CD4-positive, alpha-beta T cell treated with Interferon alpha-2 for 1 hour (primary cell): ENCODE measurements around the gene PLAGL2.
"Not testable (repeated sequence)": the region's sequence is repeated elsewhere in the genome, so short reads cannot be mapped to it uniquely, and the experiment has no call there.

Source experiments
- DNase-seq, 2 donors: peaks; one replicate each; pipeline ENCODE4 v3.0.0-alpha.2; 2020 to 2022

Gene PLAGL2

DNA sequence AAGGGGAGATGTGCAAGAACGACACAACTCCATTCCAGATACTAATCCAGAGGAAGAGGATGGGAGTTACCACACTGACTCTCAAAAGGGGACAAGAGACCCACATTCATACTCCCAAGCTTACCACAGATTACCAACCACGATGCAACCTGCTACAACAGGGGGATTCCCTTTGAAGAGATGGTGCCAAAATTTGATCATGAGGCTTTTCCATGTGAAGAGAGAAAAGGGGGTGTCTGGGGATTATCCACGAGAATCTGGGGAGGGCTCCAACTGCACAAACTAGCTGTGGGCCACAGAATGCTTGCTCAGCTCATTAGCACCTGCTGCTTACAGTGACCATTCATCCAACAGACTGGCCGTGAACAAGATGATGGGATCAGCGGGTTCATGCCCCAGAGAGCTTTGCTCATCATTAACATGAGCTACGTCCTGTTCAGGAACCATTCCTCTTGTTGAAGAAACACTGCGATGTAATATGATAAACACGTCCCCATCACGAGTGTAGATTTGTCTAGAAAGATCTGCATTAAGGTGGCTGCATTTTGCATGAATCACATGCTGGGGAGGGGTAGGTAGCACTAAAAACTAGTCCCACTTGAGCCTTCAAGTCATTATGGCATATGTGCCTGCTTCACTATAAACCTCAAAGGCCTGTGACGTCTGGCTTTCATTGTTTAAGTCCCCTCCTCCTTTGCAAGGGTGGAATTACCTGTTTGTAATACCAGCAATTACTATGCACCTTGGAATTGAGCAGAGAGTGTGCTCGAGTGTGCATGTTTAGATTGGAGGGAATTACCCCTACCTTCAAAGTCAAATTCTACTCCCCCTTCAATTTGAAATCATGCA is 4.0 kb downstream of the PLAGL2 start:
- DNase-seq, result no peak

DNA sequence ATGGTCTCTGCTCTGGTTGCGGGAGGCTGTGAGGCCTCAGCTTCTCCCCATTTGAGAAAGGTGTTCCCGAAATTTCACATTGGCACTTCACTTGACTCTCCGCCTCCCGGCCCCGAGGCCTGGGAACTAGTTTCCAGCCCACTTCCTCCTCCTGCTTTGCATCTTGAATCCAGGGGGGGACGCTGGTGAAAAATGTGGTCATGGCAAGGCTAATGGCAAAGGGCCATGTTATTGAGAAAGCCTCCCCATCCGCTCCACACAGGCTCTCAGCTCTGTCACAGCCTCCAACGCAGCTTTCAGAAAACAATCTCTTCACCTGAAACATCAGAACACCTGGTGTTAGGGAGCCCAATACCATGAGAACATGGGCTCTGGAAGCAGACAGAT is 5.6 kb downstream of the PLAGL2 start:
- DNase-seq, result no peak

DNA sequence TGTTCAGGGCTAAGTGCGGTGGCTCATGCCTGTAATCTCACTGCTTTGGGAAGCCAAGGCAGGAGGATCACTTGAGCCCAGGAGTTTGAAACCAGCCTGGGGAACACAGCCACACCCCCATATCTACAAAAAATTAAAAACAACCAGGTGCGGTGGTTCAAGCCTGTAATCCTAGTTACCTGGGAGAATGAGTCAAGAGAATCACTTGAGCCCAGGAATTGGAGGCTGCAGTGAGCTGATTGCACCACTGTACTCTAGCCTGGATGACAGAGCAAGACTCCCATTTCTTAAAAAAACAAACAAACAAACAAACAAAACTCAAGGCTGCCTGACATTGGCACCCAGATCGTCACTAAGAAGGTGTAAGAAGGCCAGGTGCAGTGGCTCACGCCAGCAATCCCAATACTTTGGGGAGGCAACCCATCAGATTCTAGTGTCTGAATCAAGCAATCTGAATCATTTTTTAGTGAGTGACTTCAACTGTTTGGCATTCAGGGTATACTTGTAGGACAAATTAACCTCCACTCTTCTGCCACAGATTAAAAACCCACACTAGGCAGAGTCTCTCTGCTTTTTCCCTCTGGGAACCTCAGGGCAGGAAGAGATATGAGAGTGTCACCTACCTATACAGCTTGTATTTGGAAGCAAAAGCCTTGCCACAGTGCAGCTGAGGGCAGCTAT is 6.1 kb downstream of the PLAGL2 start:
- DNase-seq, result no peak

DNA sequence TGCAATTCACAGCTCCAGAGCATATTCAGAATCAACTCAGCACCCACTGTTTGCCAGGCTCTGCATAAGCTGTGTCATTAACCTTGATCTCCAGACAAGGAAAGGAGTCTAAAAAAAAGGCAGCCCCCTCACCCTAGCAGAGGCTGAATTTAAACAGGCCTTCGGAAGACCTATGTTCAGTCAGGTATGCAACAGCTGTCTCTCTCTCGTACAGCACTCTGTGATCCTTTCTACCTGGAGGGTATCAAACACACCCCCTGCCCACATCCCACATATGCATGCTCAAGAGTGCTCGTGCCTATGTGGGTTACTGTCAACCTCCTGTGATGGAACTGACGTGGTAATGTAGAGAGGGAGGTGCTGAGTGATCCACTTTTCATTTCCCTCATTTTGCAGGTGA is 8.5 kb downstream of the PLAGL2 start:
- DNase-seq, result no peak

DNA sequence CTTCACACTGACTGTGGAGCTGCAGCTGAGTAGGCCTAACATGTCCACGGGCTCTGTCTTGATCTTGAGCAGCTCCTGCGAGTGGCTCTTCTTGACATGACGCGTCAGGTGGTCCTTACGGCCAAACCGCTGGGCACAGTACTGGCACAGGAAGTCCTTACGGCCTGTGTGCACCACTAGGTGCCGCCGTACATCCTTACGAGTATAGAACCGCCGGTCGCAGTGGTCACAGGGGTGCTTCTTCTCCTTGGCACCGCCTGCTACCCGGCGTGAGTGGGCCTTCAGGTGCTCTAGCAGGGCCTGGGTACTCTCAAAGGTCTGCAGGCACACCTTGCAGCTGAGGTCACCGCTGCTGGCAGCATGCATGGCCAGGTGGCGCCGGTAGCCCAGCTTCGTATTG is 10.4 kb downstream of the PLAGL2 start:
- not testable (repeated sequence) for DNase-seq

DNA sequence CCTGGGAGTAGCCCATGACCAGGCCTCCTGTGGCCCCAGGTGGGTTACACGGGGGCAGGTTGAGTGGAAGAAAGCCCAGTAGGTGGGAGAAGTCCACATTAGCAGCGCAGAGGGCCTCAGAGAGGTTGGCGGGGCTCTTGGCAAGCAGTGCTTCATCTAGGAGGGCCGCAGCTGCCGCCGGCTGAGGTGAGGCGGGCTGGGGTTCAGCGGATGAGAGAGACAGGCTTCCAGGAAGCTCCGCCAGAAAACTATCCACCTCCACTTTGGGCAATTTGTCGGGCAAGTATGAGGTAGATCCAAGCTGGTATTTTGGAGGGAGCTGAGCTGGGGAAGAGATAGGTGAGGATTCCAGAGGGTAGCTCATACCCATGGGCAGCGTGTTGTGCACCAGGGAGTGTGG is 10.9 kb downstream of the PLAGL2 start:
- DNase-seq, result not testable (repeated sequence)

DNA sequence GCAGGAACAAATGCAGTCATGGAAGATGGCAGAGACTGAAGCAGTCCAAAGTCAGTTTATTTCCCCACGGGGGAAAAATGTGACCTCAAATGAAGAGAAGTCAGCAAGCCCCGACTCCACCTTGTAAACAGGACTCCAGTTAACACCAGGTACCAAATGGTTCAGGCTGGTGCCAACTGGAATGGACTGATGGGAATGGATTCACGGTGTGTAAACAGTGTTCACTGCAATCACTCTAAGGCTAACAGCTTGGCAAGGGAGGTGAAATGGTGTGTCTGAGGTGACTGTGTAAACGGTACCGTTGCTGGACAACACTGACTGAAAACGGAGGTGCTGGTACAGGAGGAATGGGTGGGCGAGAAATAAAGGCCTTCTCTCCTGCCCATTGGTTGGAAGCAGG is 12.0 kb downstream of the PLAGL2 start:
- no peak for DNase-seq

DNA sequence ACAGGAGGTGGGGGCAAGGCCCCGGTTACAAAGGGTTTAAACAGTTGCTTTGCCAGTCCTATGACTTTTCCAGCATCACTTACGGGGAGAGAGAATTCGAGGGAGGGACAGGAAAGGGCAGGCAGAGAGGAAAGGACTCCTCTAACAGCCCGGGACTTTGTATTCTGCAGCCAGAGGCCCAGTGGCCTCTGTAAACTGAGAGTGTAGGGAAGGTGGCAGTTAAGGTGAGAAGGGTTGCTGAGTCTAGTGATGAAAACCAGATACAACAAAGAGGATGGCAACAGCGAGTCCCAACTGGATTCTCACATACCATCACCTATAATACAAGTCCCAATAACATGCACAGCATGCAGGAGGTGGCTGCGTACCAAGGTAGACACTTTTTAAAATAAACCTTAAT is 13.5 kb downstream of the PLAGL2 start:
- DNase-seq, result no peak

DNA sequence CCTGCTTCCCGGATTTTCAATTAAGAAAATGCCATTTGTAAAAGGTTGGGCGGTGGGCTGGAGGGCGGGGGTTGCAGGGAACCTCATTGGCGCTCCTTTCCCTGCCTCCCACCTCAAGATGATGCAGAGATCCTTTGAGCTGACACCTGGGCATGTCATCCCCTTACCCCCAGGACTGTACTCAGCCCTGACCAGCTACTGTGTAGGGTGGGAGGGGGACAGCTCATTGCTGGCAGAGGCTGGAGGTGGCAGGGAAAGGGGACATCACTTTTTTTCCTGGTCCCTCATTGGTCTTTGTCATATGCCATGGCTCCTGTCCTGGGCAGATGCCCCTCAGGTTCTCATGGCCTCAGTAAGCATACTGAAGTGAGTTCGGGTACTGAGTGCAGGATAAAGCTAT is 14.2 kb downstream of the PLAGL2 start:
- not testable (repeated sequence) for DNase-seq

DNA sequence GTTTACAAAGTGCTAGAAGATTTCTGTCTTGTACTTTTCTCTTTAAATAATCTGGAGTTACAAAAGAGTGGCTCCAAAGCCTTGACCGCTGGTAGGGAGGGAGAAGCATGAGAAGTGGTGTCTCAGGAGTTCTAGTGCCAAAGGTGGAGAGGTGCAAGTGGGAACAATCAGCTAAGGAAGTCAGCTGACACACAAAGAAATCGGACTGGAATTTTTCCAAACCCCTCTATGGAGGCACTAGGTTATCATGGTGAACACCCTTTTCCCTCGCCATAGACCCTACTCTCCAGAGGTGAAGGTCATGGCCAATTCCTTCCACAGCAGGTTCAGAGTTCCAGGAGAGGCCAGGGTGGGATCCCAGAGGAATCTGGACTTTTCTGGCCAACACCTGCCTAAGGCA is 14.8 kb downstream of the PLAGL2 start:
- DNase-seq, result no peak

DNA sequence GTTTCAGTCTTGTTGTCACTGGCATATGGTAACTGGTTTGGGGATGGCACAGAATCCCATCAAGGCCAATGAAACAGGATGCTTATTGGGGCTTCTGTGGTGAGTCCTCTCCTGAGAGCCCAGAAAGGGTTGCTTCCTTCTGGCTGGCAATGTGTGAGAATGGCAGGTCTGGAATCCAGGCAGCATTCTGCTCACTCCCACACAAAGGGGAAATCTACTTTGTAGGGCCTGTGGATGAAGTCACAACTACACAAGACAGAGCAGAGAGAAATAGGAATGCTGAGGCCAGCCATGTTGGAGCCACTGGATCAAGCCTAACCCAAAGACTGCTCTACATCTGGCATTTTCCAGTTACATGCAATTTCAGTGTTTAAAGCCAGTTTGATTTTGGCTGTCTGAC is 15.7 kb downstream of the PLAGL2 start:
- DNase-seq, result no peak

DNA sequence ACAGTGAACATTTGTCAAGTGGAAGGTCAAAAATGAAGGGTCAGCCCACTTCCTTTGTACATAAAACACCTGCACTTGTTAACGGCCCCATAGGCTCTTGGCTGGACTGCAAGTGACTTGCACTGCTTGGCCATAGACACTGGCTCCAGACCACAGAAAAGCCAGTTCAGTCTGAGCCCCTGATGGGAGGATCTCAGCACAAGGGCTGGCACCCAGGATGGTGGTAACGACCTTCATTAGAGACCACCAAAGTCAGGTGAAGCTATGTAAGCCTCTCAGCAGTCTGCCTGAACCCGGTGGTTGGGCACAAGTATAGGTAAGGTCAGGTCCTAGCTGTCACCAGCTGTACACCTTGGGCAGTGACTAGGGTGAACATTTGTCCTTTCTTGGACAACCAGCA is 16.1 kb downstream of the PLAGL2 start:
- DNase-seq, result no peak

DNA sequence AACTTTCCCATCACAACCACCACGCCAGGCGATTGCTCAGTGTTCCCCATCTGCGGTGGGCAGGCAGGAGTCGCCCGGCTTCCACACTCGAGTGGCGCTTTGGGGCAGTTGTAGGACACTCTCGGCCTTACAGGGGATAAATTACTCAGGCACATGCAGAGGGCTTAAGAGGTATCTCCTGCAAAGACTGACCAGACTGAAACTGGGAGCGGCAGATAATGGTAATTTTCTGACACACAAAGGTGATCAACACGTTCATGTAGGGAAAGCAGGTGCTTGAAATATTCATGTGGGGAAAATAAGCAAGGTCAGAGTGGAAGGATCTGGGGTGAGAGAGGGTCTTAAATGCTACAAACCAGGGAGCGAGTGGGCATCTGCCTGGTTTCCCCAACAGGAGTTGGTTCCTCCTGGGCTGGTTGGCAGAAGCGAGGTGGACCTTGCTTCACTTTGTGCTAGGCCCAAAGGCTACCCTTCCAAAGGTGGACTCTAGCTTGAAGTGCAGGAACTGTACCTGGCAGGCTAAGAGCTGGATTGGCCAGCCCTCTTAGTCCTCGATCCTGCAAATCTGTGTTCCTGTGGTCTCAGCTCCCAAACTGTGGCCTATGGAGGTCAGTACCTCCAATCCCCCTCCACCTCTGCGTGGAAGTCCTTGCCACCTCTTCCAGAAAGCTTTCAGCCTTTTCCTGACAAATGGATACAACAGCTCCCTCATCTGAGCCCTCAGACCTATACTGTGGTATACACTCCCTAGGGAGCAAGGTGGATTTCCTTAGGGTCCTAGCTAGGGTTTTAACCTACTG is 16.7 kb downstream of the PLAGL2 start:
- DNase-seq, result no peak

DNA sequence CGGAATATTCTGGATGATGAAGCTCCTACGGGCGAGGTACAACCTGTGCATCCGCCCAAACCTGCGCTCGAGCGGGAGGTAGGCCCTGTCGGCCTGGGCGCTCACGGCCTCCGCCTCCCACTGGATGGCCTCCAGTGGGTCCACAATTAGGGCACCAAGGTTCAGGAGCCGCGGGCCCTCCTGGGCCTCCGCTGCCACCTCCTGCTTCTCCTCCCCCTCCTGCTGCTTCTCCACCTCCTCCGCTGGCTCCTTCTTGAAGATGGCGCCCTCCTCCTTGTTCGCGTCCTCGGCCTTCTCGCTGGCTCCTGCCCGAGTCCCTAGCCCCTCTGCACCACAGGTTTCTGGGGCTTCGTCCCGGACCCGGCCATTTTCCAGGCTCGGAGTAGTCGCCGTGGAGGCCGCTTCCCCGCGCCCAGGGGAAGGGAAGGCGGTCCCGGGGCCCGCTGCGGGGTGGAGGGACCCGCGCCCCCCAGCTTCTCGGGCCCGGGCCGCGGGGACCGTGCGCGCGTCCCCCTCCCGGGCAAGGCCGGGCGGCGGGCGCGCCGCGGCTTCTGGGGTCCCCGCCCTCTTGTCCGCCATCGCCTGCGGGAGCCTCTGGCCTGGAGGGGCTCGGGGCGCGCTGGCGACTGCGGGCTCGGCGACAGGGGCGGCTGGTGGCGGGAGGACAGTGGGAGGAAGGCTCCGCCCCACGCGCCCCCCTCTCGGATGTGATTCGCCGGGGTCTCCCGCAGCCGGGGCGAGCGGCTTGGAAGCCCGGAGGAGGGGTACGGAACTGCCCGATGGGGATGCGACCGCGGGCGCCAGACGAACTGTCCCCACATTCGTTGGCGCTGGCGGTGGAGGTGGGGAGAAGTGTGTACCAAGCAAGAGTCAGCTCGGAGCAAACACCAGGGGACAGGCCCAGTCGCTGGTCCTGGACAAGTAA is 17.6 kb downstream of the PLAGL2 start:
- DNase-seq, result peak; percentile 16 to 46

DNA sequence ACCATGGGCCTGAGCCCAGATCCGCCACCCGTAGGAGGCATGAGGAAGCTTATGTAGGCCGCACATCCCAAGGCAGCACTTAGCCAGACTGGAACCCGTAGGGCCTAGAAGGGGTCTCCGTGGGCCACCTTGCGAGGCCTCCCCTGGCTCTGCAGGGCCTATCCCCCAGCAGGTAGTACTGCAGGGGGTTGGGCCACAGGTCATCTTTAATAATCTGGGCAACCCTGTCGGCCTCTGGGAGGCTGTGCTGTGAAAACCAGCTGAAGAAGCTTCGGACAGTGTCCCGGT is 18.5 kb downstream of the PLAGL2 start:
- no peak for DNase-seq

DNA sequence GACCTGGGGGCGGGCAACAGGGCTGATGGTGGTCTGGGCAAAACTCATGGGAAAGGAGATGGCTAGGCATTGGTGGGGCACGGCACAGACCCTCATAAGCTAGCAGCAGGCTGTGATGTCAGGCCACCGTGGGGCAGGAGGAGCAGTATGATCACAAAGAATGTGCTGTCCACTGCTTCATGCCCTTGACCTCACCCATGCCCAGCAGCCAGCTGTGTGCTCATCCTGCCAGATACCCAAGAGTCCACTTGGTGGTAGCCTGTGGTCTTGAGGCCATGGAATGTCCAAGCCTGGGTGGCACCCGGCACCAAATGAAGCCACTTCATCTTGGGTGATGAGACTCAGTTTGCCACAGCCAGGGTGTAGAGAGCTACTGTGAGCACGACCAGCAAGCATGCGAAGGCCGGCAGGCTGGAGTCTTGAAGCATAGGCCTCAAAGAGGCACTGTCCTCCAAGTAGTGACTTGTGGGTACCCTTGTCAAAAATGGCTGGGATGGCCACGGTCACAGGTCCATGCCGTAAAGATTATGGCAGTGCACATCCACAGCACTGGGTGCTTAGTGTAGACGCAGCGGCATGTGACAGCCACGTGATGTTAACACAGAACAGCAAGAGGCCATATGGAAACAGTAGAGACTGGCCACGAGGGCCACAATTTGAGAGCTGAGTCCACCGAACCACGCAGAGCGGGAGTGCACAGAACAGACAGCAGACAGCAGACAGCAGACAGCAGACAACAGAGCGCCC is 19.0 kb downstream of the PLAGL2 start:
- no peak for DNase-seq

DNA sequence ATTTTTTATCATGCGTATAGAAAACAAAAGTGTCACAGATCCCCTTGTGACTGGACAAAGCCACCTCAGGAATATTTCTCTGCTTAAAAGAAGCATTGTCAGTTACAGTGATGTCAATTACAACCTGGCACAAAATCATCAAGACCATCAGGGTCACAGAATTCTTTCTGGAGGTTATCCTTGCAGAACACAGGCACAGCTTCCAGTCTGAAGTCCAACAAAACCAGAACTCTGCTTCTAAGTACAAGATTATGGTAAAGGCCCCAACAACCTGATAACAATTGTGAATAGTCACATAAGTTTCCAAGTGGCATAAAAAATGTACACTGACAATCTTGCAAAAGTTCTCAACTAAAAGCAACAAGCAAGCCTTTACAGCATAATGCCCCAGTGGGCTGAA is 21.0 kb downstream of the PLAGL2 start:
- DNase-seq, result no peak

DNA sequence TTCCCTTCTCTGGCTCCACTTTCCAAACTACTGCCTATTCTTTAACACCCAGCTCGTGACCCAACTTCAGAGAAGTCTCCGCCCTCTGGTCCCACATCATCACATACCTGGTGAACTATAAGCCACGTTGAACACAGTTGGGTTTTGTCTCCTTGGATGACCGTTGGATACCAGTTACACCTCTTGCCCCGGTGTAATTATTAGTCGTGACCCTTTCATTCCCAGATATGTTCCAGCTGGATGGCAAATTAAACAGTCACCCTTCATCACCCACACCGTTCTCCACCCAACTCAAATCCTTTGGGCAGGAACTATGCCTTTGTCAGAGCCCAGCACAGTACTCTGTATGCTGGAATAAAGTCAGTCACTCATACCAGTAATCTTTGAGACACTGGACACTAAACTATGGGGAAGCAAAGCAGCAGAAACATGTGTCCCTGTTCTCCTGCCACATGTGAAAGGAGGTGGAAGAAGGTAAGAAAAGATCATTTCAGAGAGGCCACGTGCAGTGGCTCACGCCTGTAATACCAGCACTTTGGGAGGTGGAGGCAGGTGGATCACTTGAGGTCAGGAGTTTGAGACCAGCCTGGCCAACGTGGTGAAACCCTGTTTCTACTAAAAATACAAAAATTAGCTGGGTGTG is 22.5 kb downstream of the PLAGL2 start:
- DNase-seq, result no peak

DNA sequence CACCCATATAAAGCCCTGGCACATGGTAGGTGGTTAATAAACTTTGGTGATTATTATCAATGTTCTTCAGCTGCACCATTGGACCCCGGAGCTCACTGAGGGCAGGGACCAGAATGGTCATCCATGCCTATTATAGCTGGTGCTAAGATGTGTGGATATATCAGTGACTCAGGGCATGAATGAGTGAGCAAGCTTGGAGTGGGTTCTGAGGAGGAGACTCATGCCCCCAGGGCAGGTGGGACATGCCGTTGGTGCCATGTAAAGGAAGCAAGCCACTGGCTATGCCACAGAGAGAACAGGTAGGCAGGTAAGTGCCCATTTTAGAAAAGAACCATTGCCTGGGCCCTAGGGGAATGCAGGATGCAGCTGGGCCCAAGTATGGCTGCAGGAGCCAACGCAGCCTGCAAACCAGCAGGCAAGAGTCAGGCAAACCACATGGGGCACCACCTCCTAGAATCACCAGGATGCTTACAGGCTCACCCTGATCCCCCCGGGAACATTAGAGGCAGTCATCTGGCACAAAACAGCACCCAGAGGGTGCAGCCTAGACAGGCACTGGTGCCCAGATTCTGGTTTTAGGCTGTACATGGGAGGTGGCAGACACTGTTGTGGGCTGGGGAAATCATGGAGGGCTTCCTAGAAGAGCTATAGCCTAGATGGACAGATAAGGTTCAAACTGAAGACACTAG is 23.5 kb downstream of the PLAGL2 start:
- no peak for DNase-seq

DNA sequence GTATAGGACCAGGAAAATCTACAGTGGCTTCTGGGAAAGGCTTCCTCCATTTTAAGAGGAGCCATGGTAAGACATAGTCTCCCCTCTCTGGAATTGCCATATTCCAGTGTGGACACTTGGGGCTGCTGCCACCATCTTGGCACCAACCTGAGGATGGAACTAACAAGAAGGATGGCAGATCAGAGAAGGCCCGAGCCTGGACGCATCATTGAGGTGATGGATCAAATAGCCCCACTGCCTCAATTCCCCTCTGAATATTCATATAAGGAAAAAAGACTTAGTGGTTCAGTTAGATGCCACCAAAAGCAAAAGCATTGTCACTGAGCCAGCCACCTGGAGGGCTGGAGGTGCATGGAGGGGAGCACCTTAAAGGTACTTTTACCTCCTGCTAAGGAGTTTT is 25.9 kb downstream of the PLAGL2 start:
- no peak for DNase-seq

DNA sequence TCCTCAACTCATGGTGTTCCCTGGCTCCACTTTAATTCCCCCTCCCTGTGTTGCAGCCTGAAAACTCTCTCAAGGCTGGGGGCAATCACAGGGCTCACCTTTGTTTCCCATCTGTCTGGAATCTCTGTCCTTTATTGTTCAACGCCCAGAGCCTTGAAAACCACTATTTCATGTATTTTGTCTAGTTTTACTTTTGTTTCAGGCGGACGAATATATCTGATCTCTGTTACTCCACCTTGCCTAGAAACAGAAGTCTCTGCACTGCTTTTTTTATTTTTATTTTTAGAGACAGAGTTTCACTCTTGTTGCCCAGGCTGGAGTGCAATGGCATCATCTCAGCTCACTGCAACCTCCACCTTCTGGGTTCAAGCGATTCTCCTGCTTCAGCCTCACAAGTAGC is 27.6 kb downstream of the PLAGL2 start:
- DNase-seq, result no peak
